ENCODE measurements around the gene INPP4A. TPM values are rescaled to one million over a fixed set of nuclear protein-coding genes. Genes with fewer than 3 reads are reported as not detected.

INPP4A gene
- total and polyA plus RNA-seq, 2 experiments from 2014 or later: 7.9 to 13.1 TPM

- no peaks in the 10 kb centered on the region for H3K27me3 ChIP-seq
- no peak for DNase-seq (ENCODE audit: low spot score)
- no peak overlapping the region for H3K27ac ChIP-seq
- no peak overlapping the region for H3K4me3 ChIP-seq
- H3K36me3 ChIP-seq (replicated peaks; ENCODE audit: insufficient read depth, low read depth): no peaks in the 10 kb centered on the region
- no peaks in the 10 kb centered on the region for H3K4me1 ChIP-seq (ENCODE audit: insufficient read depth)
- H3K9me3 ChIP-seq (ENCODE audit: low read depth): no peaks in the 10 kb centered on the region
- H4K20me1 ChIP-seq (ENCODE audit: insufficient read depth, poor library complexity, severe bottlenecking): no peaks in the 10 kb centered on the region
- H3K4me2 ChIP-seq: no peak overlapping the region
- TF ChIP-seq CTCF (IDR thresholded peaks at IDR 0.05; ENCODE audit: poor library complexity): no peak
- TF ChIP-seq EZH2 (IDR thresholded peaks at IDR 0.05; ENCODE audit: borderline replicate concordance): no peak
- TF ChIP-seq EZH2phosphoT487 (IDR thresholded peaks at IDR 0.05; ENCODE audit: low read depth, severe bottlenecking, unreplicated experiment): no peak
- 100% methylated on average over 4 of the region's 4 CpGs for WGBS (ENCODE audit: low lambda C conversion rate, missing lambda C conversion rate)
- H3K9me2 ChIP-seq (replicated peaks; ENCODE audit: insufficient read depth): no peaks in the 10 kb centered on the region
- H2AFZ ChIP-seq: no peak overlapping the region
- peaks cover 7% of the 10 kb centered on the region for H3K79me2 ChIP-seq
Observed at GRCh38 chr2:98496750-98497493, 52.3 kb downstream of the INPP4A start.

GRCh38 chr2:98498703-98499440 is 54.2 kb downstream of the INPP4A start:
- Histone ChIP-seq H3K4me1 (ENCODE audit: insufficient read depth) (no peaks in the 10 kb centered on the region), H3K27me3 (no peaks in the 10 kb centered on the region), H3K36me3 (replicated peaks; ENCODE audit: insufficient read depth, low read depth) (no peaks in the 10 kb centered on the region), H3K4me2 (no peak overlapping the region), H3K4me3 (no peak overlapping the region), H3K9me2 (replicated peaks; ENCODE audit: insufficient read depth) (no peaks in the 10 kb centered on the region), H3K9me3 (ENCODE audit: low read depth) (no peaks in the 10 kb centered on the region), H3K27ac (no peak overlapping the region), H2AFZ (no peak overlapping the region), H4K20me1 (ENCODE audit: insufficient read depth, poor library complexity, severe bottlenecking) (no peaks in the 10 kb centered on the region), H3K79me2 (peaks cover 12% of the 10 kb centered on the region)
- TF ChIP-seq EZH2 (IDR thresholded peaks at IDR 0.05; ENCODE audit: borderline replicate concordance) (no peak), CTCF (IDR thresholded peaks at IDR 0.05; ENCODE audit: poor library complexity) (no peak), EZH2phosphoT487 (IDR thresholded peaks at IDR 0.05; ENCODE audit: low read depth, severe bottlenecking, unreplicated experiment) (no peak)
- 89% methylated on average over 4 of the region's 4 CpGs for WGBS (ENCODE audit: low lambda C conversion rate, missing lambda C conversion rate)
- DNase-seq (ENCODE audit: low spot score): no peak

GRCh38 chr2:98500561-98500960 is 55.9 kb downstream of the INPP4A start:
- Histone ChIP-seq H2AFZ (no peak overlapping the region), H3K4me2 (no peak overlapping the region), H3K4me3 (no peak overlapping the region), H4K20me1 (ENCODE audit: insufficient read depth, poor library complexity, severe bottlenecking) (no peaks in the 10 kb centered on the region), H3K27me3 (no peaks in the 10 kb centered on the region), H3K9me3 (ENCODE audit: low read depth) (no peaks in the 10 kb centered on the region), H3K4me1 (ENCODE audit: insufficient read depth) (no peaks in the 10 kb centered on the region), H3K79me2 (peaks cover 9% of the 10 kb centered on the region), H3K27ac (no peak overlapping the region), H3K9me2 (replicated peaks; ENCODE audit: insufficient read depth) (no peaks in the 10 kb centered on the region), H3K36me3 (replicated peaks; ENCODE audit: insufficient read depth, low read depth) (no peaks in the 10 kb centered on the region)
- WGBS (ENCODE audit: low lambda C conversion rate, missing lambda C conversion rate): 89% methylated on average over 1 of the region's 1 CpG
- DNase-seq (ENCODE audit: low spot score): no peak
- TF ChIP-seq EZH2 (IDR thresholded peaks at IDR 0.05; ENCODE audit: borderline replicate concordance): no peak

- H2AFZ ChIP-seq: no peak overlapping the region
- no peak for DNase-seq (ENCODE audit: low spot score)
- H3K4me2 ChIP-seq: no peak overlapping the region
- no peaks in the 10 kb centered on the region for H3K9me2 ChIP-seq (replicated peaks; ENCODE audit: insufficient read depth)
- WGBS (ENCODE audit: low lambda C conversion rate, missing lambda C conversion rate): 97% methylated on average over 4 of the region's 4 CpGs
- H3K9me3 ChIP-seq (ENCODE audit: low read depth): no peaks in the 10 kb centered on the region
- H3K4me1 ChIP-seq (ENCODE audit: insufficient read depth): no peaks in the 10 kb centered on the region
- no peaks in the 10 kb centered on the region for H4K20me1 ChIP-seq (ENCODE audit: insufficient read depth, poor library complexity, severe bottlenecking)
- no peaks in the 10 kb centered on the region for H3K27me3 ChIP-seq
- TF ChIP-seq CTCF (IDR thresholded peaks at IDR 0.05; ENCODE audit: poor library complexity): no peak
- no peak for TF ChIP-seq EZH2 (IDR thresholded peaks at IDR 0.05; ENCODE audit: borderline replicate concordance)
- no peak for TF ChIP-seq EZH2phosphoT487 (IDR thresholded peaks at IDR 0.05; ENCODE audit: low read depth, severe bottlenecking, unreplicated experiment)
- peaks cover 12% of the 10 kb centered on the region for H3K79me2 ChIP-seq
- H3K27ac ChIP-seq: no peak overlapping the region
- no peaks in the 10 kb centered on the region for H3K36me3 ChIP-seq (replicated peaks; ENCODE audit: insufficient read depth, low read depth)
- no peak overlapping the region for H3K4me3 ChIP-seq
Observed at GRCh38 chr2:98501223-98501622, 56.6 kb downstream of the INPP4A start.

Data from hepatocyte (in vitro differentiated cells).